ENCODE results near the gene SPACDR. TPM values are rescaled to one million over a fixed set of nuclear protein-coding genes. Genes with fewer than 3 reads are reported as not detected.
"Not testable (repeated sequence)": the region's sequence is repeated elsewhere in the genome, so short reads cannot be mapped to it uniquely, and the experiment has no call there.

SPACDR gene
- total RNA-seq, 2 experiments from 2014 or later: 4.0 to 4.3 TPM

DNA sequence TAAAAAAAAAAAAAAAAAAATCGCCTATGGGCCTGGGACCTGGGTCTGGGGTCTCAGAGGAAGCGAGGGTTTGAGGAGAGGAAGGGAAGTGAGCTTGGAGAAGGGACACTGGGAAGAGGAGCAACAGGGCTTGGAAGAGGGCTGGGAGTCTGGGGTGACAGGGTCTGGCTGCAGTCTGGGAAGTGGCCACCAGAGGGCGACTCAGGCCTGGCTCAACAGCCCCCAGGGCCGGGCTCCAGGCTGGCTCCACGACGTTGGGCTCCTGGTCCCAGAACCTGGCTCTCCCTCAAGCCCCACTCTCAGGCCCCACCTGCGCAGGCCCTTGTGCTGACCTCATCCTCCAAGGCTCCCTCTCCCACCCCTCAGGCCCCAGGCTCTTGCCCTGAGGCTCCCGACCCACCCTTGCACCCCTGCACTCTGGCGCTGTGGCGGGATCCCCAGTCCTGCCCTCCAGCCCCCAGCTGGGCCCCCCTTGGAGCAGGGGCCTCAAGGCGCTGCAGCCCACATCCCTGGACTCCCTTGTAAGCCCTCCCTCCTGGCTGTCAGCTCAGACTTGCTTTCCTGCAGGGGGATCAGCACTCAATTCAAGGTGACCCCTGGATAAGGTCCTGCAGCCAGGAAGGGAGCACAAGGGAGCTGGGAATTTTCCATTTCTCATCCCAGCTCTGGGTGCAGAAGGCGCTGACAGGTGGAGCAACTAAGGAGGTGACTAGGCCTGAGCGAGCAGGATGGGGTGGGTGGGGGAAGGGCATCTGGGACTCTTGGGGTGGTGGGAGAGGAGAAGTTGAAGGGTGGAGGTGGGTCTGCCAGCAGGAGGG lies 5.4 kb upstream of the SPACDR start:
- H3K4me3 Mint-ChIP-seq: no peak overlapping the region
- no peaks in the 10 kb centered on the region for H3K27me3 Mint-ChIP-seq
- no peaks in the 10 kb centered on the region for H3K9me3 Mint-ChIP-seq
- peak; percentile 83 for DNase-seq
- peaks cover 24% of the 10 kb centered on the region for H3K4me1 Mint-ChIP-seq
- H3K36me3 Mint-ChIP-seq (ENCODE audit: low read depth): peaks cover 48% of the 10 kb centered on the region
- H3K27ac Mint-ChIP-seq: peak overlapping the region; percentile 26
- ChIA-PET CTCF (interaction anchor here (0.6 to 3.0 kb wide), 20 partner anchors 9 to 383 kb away, joined by 3 to 18 read pairs (median 4); partner anchors contain the start of genes FBXO24, LRCH4, MOSPD3 and POP7), POLR2A (interaction anchor here (0.9 to 1.8 kb wide), 3 partner anchors 13 to 102 kb away, joined by 3 to 5 read pairs (median 4); no protein-coding TSS in a partner anchor)

DNA sequence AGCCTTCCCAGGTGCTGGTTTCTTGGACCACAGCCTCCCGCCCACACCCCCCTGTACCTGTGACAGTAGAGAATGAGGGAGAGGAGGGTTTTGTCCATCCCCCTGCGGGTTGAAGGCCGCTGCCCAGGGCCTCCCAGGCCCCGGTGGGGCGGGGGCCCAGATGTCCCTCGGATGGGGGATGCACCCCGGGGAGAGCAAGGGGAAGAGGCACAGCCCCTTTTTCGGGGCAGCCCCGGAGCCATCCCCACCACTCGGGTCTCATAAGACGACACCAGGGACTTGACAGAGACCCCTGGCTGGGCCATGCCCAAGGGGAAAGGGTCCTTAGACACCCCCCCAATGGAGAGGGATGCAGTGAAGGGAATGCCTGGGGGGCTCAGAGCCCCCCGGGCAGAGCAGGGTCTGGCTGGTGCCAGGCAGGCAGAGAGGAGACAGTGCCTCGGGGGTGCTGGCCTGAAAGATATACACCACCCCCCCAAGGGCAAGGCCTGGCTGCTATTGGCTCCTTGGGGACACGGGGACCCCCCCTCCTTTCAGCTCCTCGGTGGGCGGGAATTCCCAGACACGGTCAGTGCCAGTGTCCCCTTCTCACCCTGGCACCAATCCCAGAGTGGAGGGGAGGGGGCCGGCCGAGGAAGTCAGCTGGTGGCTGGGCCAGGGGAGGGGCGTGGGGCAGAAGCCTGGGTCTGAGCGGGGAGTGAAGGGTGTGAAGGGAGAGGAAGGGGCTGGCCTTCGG lies 3.7 kb upstream of the SPACDR start:
- Mint-ChIP-seq H3K4me3 (no peak overlapping the region), H3K27me3 (no peaks in the 10 kb centered on the region), H3K4me1 (peaks cover 9% of the 10 kb centered on the region), H3K9me3 (no peaks in the 10 kb centered on the region), H3K27ac (no peak overlapping the region), H3K36me3 (ENCODE audit: low read depth) (peaks cover 37% of the 10 kb centered on the region)
- ChIA-PET POLR2A (interaction anchor here (0.9 kb wide), 1 partner anchor 33 kb away, joined by 3 read pairs; no protein-coding TSS in a partner anchor), CTCF (interaction anchor here (1.0 to 3.0 kb wide), 2 partner anchors 15 to 238 kb away, joined by 3 to 14 read pairs; partner anchors contain the start of gene POP7)
- DNase-seq: no peak

DNA sequence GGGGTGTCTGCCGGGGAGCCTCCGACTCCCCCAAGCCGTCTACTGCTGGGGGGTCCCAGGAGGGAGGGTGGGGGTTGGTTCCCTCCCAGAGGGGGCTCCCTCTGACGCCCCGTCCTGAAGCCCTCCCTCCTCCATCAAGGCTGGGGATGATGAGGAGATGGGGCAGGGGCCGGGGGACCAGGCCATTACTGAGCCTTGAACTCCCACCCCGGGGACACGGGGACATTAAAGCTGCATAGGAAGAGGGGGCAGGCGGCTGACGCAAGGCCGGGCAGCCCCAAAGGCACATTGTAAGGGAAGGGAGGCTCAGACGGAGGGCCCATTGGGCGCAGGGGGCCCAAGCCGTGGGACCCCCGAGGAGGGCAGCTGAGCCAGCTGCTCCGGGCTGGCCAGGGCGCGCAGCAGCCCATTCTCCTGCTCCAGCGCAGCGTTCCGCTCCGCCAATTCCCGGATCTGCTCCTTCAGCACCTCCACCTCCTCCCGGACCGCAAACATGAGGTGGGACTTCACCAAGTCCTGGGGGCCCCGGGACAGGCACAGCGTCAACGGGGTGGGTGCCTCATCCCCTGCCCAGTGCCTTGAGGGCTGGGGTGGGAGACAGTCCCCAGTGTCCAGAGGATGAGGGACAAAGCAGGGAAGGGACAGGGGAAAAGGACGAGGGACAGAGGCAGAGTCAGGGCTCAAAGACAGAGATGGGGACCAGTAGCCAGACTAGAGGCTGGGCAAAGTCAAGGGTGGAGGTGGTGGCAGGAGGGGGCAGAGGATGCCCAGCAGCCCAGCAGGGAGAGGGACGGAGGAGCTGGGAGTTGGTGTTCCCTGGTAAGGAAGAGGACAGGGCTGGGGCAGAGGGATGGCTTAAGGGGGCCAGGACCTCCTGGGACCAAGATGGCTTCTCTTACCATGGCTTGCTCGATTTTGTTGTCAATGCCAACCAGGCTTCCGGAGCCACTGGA lies 2.9 kb upstream of the SPACDR start:
- peaks cover 36% of the 10 kb centered on the region for H3K36me3 Mint-ChIP-seq (ENCODE audit: low read depth)
- no peak overlapping the region for H3K27ac Mint-ChIP-seq
- H3K9me3 Mint-ChIP-seq: no peaks in the 10 kb centered on the region

DNA sequence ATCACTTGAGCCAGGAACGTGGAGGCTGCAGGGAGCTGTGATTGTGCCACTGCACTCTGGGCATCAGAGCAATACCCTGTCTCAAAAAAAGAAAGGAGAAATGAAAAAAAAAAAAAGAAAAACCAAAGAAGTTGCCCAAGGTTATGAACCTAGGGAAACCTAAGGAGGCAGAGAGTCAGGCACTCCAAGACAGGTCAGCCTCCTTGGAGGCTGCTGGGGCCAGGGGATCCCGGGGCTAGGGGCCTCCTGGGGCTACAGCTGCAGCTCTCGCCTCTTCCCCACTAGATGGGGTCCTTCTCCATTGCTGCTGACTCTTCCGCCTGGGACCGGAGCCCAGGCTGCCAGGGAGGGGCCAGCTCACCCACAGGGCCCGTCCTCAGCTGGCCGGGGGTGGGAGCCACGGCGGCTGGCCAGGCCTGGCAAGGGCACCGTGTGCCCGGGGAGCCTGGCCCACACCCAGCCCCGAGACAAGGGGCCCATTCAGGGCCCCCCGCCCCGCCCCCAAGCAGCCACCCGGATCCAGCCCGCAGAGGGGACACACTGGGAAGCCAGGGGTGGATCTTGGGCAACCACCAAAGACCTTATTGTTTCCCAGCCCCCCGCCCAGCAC lies 1.7 kb upstream of the SPACDR start:
- Mint-ChIP-seq H3K27ac (no peak overlapping the region), H3K9me3 (no peaks in the 10 kb centered on the region), H3K4me1 (peaks cover 9% of the 10 kb centered on the region), H3K4me3 (no peak overlapping the region), H3K36me3 (ENCODE audit: low read depth) (peaks cover 36% of the 10 kb centered on the region), H3K27me3 (no peaks in the 10 kb centered on the region)
- CTCF ChIA-PET: interaction anchor here (0.7 to 2.6 kb wide), 3 partner anchors 17 to 275 kb away, joined by 3 to 7 read pairs (median 3); no protein-coding TSS in a partner anchor
- POLR2A ChIA-PET: no interaction called here
- DNase-seq: no peak

More for the DNA sequence above, 2.9 kb upstream of the SPACDR start:
- ChIA-PET POLR2A (interaction anchor here (0.9 kb wide), 1 partner anchor 32 kb away, joined by 3 read pairs; no protein-coding TSS in a partner anchor), CTCF (no interaction called here)
- Mint-ChIP-seq H3K4me3 (no peak overlapping the region), H3K27me3 (no peaks in the 10 kb centered on the region), H3K4me1 (peaks cover 9% of the 10 kb centered on the region)
- no peak for DNase-seq

DNA sequence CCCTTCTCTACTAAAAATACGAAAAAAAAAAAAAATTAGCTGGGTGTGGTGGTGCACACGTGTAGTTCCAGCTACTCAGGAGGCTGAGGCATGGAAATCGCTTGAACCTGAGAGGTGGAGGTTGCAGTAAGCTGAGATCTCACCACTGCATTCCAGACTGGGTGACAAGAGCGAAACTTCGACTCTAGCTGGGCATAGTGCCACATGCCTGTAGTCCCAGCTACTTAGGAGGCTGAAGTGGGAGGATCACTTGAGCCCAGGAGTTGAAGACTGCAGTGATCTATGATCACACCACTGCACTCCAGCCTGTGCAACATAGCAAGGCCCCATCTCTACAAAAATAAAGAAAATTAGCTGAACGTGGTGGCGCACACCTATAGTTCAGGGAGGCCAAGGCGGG lies 1.2 kb upstream of the SPACDR start:
- Mint-ChIP-seq H3K4me3 (no peak overlapping the region), H3K36me3 (ENCODE audit: low read depth) (peaks cover 36% of the 10 kb centered on the region), H3K27me3 (no peaks in the 10 kb centered on the region), H3K9me3 (no peaks in the 10 kb centered on the region), H3K4me1 (peaks cover 7% of the 10 kb centered on the region), H3K27ac (no peak overlapping the region)
- DNase-seq: no peak
- CTCF ChIA-PET: interaction anchor here (0.7 to 2.6 kb wide), 3 partner anchors 17 to 275 kb away, joined by 3 to 7 read pairs (median 3); no protein-coding TSS in a partner anchor
- POLR2A ChIA-PET: no interaction called here

DNA sequence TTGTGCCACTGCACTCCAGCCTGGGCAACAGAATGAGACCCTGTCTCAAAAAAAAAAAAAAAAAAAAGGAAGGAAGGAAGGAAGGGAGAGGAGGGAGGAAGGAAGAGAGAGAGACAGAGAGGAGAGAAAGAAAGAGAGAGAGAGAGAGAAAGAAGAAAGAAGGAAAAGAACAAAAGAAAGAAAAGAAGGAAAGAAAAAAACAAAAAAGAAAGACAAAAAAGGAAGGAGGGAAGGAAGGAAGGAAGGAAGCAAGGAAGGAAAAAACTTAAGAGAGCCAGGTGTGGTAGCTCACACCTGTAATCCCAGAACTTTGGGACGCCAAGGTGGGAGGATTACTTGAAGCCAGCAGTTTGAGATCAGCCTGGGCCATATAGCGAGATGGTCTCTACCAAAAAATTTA lies 731 bp upstream of the SPACDR start:
- ChIA-PET POLR2A (no interaction called here), CTCF (interaction anchor here (2.6 kb wide), 1 partner anchor 95 kb away, joined by 7 read pairs; no protein-coding TSS in a partner anchor)
- Mint-ChIP-seq H3K36me3 (ENCODE audit: low read depth) (peaks cover 32% of the 10 kb centered on the region), H3K4me3 (no peak overlapping the region), H3K27me3 (no peaks in the 10 kb centered on the region), H3K27ac (no peak overlapping the region), H3K4me1 (peaks cover 3% of the 10 kb centered on the region), H3K9me3 (no peaks in the 10 kb centered on the region)
- no peak for DNase-seq

DNA sequence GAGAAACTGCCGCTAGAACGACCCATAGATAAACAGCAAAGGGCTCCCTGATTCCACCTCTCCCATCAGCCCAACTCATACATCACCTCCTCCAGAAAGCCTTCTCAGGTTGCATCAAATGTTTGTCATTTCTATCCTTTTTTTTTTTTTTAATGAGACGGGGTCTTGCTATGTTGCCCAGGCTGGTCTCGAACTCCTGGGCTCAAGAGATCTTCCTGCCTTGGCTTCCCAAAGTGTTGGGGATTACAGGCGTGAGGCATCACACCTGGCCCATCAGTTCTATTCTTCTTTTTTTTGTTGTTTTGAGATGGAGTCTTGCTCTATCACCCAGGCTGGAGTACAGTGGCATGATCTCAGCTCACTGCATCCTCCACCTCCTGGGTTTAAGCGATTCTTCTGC lies 7.0 kb downstream of the SPACDR start:
- H3K36me3 Mint-ChIP-seq (ENCODE audit: low read depth): peaks cover 22% of the 10 kb centered on the region
- no peaks in the 10 kb centered on the region for H3K9me3 Mint-ChIP-seq
- CTCF ChIA-PET: interaction anchor here (0.6 kb wide), 1 partner anchor 12 kb away, joined by 3 read pairs; no protein-coding TSS in a partner anchor
- H3K4me3 Mint-ChIP-seq: no peak overlapping the region
- no peak for DNase-seq
- POLR2A ChIA-PET: interaction anchor here (1.0 to 1.4 kb wide), 2 partner anchors 21 to 130 kb away, joined by 3 to 4 read pairs; partner anchors contain the start of gene FBXO24
- H3K27ac Mint-ChIP-seq: no peak overlapping the region
- H3K27me3 Mint-ChIP-seq: no peaks in the 10 kb centered on the region
- peaks cover 14% of the 10 kb centered on the region for H3K4me1 Mint-ChIP-seq

DNA sequence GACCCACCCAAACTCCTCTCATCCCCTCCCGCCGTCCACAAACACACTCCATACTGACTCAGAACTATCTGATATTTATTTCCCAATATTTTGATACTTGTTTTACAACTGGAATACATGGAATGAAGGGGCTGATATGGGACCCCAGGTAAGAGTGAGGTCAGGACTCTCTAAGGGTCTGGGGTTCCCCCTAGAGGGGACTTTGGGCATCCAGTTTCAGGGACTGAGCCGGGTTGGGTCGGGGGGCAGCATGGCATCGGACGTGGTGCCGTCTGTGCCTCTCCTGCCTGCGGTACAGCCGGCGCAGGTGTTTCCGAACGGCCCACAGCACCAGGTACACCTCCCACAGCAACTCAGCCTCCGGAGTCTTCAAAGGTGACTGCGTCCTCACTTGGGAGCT lies 7.5 kb downstream of the SPACDR start:
- no peak overlapping the region for H3K4me3 Mint-ChIP-seq
- H3K27ac Mint-ChIP-seq: no peak overlapping the region
- peaks cover 20% of the 10 kb centered on the region for H3K36me3 Mint-ChIP-seq (ENCODE audit: low read depth)
- DNase-seq: no peak
- H3K4me1 Mint-ChIP-seq: peaks cover 14% of the 10 kb centered on the region
- ChIA-PET CTCF (interaction anchor here (2.1 kb wide), 1 partner anchor 27 kb away, joined by 9 read pairs; the partner anchor contains the start of genes MEPCE and ZCWPW1), POLR2A (interaction anchor here (1.0 to 1.4 kb wide), 2 partner anchors 21 to 130 kb away, joined by 3 to 4 read pairs; partner anchors contain the start of gene FBXO24)
- H3K9me3 Mint-ChIP-seq: no peaks in the 10 kb centered on the region
- no peaks in the 10 kb centered on the region for H3K27me3 Mint-ChIP-seq

DNA sequence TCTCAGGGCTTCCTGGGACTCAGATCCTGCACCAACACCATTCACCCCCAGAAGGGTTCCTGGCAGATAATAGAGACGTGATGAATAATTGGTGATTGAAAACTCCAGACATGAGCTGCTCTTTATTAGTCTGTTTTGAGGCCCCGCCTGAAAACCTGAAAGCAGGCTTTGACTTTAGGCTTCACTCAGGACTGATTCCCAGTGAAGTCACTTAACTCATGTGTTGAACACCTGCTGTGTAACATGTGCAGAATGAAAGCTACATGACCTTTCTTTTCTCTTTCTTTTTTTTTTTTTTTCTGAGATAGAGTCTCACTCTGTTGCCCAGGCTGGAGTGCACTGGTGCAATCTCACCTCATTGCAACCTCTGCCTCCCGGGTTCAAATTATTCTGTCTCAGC lies 8.9 kb downstream of the SPACDR start:
- POLR2A ChIA-PET: interaction anchor here (0.7 to 1.6 kb wide), 6 partner anchors 12 to 131 kb away, joined by 3 to 5 read pairs (median 4); partner anchors contain the start of genes AGFG2, FBXO24, MEPCE and PPP1R35
- peaks cover 20% of the 10 kb centered on the region for H3K4me1 Mint-ChIP-seq

DNA sequence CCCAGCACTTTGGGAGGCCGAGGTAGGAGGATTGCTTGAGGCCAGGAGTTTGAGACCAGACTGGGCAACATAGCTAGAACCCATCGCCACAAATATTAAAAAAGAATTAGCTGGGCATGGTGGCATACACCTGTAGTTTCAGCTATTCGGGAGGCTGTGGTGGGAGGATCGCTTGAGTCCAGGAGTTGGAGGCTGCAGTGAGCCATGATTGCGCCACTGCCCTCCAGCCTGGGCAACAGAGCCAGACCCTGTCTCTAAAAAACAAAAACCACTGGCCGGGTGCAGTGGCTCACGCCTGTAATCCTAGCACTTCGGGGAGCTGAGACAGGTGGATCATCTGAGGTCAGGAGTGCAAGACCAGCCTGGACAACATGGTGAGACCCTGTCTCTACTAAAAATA lies 10.2 kb downstream of the SPACDR start:
- not testable (repeated sequence) for DNase-seq
- POLR2A ChIA-PET: interaction anchor here (1.3 to 2.1 kb wide), 3 partner anchors 9 to 25 kb away, joined by 4 to 7 read pairs (median 5); partner anchors contain the start of genes MEPCE, PPP1R35 and ZCWPW1

More for the DNA sequence above, 8.9 kb downstream of the SPACDR start:
- DNase-seq: no peak
- Mint-ChIP-seq H3K4me3 (no peak overlapping the region), H3K9me3 (no peaks in the 10 kb centered on the region), H3K27ac (no peak overlapping the region), H3K27me3 (no peaks in the 10 kb centered on the region), H3K36me3 (ENCODE audit: low read depth) (peaks cover 12% of the 10 kb centered on the region)
- CTCF ChIA-PET: interaction anchor here (0.7 to 2.1 kb wide), 11 partner anchors 9 to 251 kb away, joined by 3 to 11 read pairs (median 4); partner anchors contain the start of genes MEPCE, POP7, PPP1R35 and ZCWPW1

DNA sequence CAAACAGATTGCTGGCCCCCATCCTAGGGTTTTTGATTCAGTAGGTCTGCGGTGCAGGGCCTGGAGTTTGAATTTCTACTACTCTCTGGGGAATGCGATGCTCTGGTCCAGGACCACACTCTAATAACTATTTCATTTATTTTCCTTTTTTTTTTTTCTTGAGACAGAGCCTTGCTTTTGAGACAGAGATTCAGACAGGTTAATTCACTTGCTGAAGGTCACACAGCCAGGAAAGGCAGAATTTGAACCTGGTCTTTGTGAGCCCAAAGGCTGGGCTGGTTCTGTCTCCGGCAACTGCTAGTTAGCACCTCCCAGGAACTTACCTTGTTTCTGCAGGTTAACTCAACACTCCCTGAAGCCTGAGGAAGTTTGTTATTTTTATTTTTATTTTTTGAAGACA lies 11.5 kb downstream of the SPACDR start:
- Mint-ChIP-seq H3K4me3 (no peak overlapping the region), H3K36me3 (ENCODE audit: low read depth) (peaks cover 2% of the 10 kb centered on the region), H3K4me1 (peaks cover 16% of the 10 kb centered on the region), H3K27ac (no peak overlapping the region), H3K27me3 (no peaks in the 10 kb centered on the region), H3K9me3 (no peaks in the 10 kb centered on the region)
- ChIA-PET POLR2A (interaction anchor here (0.8 to 1.3 kb wide), 2 partner anchors 8 to 15 kb away, joined by 3 to 5 read pairs; partner anchors contain the start of gene PPP1R35), CTCF (interaction anchor here (0.6 to 1.7 kb wide), 3 partner anchors 23 to 300 kb away, joined by 3 to 5 read pairs (median 4); no protein-coding TSS in a partner anchor)
- DNase-seq: no peak

More for the DNA sequence above, 10.2 kb downstream of the SPACDR start:
- H3K4me3 Mint-ChIP-seq; H3K36me3 Mint-ChIP-seq (ENCODE audit: low read depth); H3K27me3 Mint-ChIP-seq; H3K27ac Mint-ChIP-seq; H3K9me3 Mint-ChIP-seq: not testable (repeated sequence)
- CTCF ChIA-PET: interaction anchor here (0.6 to 0.9 kb wide), 3 partner anchors 9 to 111 kb away, joined by 3 to 4 read pairs (median 4); partner anchors contain the start of gene PPP1R35
- peaks cover 18% of the 10 kb centered on the region for H3K4me1 Mint-ChIP-seq
